Measurements from ENCODE around the gene PBOV1. TPM values are rescaled to one million over a fixed set of nuclear protein-coding genes. Genes with fewer than 3 reads are reported as not detected.

PBOV1 gene
- polyA plus RNA-seq, 2 of the 4 experiments (the other 2 are of a cell fraction), result not detected

DNA sequence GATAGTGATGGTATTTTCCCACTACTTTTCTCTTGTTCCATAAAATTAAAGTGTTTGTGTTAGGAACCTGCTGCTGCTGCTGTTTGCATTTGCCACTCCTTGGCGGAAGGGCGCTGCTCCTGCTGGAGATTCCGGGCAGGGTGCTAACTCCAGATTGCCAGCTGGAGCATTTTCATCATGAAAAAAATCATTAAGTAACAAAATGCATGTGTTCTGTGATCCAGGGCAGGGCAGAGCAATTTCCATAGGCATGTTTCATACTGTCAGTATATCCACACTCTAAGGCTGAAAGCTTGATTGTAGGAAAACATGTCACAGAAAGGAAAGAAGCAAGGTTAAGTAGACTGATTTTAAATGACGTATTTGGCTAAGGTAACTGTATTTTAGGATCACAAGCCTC is 24.0 kb downstream of the PBOV1 start:
- Histone ChIP-seq H3K9me3 (no peaks in the 10 kb centered on the region), H3K4me2 (no peak overlapping the region), H3K4me3 (no peak overlapping the region), H3K27ac (no peak overlapping the region), H3K4me1 (no peaks in the 10 kb centered on the region)
- 81% methylated on average over 4 of the region's 4 CpGs for WGBS (ENCODE audit: missing lambda C conversion rate)
- no peak for DNase-seq (ENCODE audit: low read depth in 1 of 2, low spot score in 1 of 2)
- ATAC-seq, result no peak
- no peak for FAIRE-seq
- no peak for TF ChIP-seq EHMT2 (IDR thresholded peaks at IDR 0.05; ENCODE audit: low read depth)
- no peak for TF ChIP-seq RNF2 (IDR thresholded peaks at IDR 0.05; ENCODE audit: borderline replicate concordance, low read depth)
- TF ChIP-seq, protein P1, sequence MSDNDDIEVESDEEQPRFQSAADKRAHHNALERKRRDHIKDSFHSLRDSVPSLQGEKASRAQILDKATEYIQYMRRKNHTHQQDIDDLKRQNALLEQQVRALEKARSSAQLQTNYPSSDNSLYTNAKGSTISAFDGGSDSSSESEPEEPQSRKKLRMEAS (IDR thresholded peaks at IDR 0.05), result no peak
- TF ChIP-seq, protein P2, sequence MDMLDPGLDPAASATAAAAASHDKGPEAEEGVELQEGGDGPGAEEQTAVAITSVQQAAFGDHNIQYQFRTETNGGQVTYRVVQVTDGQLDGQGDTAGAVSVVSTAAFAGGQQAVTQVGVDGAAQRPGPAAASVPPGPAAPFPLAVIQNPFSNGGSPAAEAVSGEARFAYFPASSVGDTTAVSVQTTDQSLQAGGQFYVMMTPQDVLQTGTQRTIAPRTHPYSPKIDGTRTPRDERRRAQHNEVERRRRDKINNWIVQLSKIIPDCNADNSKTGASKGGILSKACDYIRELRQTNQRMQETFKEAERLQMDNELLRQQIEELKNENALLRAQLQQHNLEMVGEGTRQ (IDR thresholded peaks at IDR 0.05), result no peak
- TF ChIP-seq NFE2L2 (conservative IDR thresholded peaks at IDR 0.05; ENCODE audit: low read length), result no peak
- no peak for TF ChIP-seq SREBF2 (IDR thresholded peaks at IDR 0.05)
- TF ChIP-seq RFX5 (IDR thresholded peaks at IDR 0.05), result no peak
- no peak for TF ChIP-seq CEBPB (IDR thresholded peaks at IDR 0.05)
- no peak for TF ChIP-seq FOXS1 (CRISPR knock-in tag; IDR thresholded peaks at IDR 0.05)
- TF ChIP-seq RAD21 (conservative IDR thresholded peaks at IDR 0.05 in 1 of 2, IDR thresholded peaks at IDR 0.05 in 1 of 2), result no peak
- no peak for TF ChIP-seq HDAC2 (IDR thresholded peaks at IDR 0.05)
- CTCF ChIA-PET, result no interaction called here
- POLR2A ChIA-PET, result no interaction called here

DNA sequence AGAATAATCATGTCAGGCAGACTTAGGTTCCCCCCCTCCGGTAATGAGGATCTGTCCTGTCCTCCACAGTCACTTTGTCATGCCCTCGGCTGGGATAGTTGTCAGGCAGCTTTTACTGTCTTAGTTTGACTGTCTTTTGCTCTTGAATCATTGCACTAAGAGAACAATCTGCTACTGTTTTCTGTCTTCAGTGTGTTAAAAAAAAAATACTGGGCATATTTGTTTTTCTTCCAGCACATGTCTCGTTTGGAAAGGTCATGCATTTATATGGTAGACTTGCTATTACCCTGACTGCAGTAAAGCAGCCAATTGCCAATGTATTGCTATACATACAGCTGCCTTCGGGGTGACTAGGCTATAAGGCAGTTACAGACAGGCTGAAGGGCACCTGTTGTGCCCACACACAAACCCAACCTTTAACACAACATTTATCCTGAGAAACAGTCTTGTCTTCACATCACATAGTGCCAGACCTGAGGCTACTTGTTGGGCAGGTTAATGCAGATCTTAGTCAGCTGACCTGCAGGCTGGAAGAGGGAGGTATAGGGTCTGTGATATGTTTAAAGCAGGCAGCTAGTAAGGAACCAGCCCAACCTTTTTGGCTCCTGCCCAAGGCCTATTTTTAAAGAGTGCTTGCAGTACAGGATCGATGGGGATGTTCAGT is 29.9 kb downstream of the PBOV1 start:
- Histone ChIP-seq H3K9me3 (no peaks in the 10 kb centered on the region), H3K27ac (no peak overlapping the region), H3K4me2 (no peak overlapping the region), H3K4me3 (no peak overlapping the region), H3K4me1 (no peaks in the 10 kb centered on the region)
- FAIRE-seq (no peak), ATAC-seq (no peak), DNase-seq (ENCODE audit: low read depth in 1 of 2, low spot score in 1 of 2) (no peak)
- WGBS (ENCODE audit: missing lambda C conversion rate), result 19% methylated on average over 5 of the region's 5 CpGs
- TF ChIP-seq HOXA7 (CRISPR knock-in tag; IDR thresholded peaks at IDR 0.05) (no peak), MAFK (IDR thresholded peaks at IDR 0.05; ENCODE audit: partially characterized antibody) (no peak), CBX8 (IDR thresholded peaks at IDR 0.05) (no peak), POLR2A (IDR thresholded peaks at IDR 0.05; ENCODE audit: low read length) (no peak), TP53 (CRISPR knock-in tag; IDR thresholded peaks at IDR 0.05) (no peak), PHF8 (IDR thresholded peaks at IDR 0.05; ENCODE audit: borderline replicate concordance, low read depth) (no peak), FOSB (CRISPR knock-in tag; IDR thresholded peaks at IDR 0.05) (no peak), MAZ (IDR thresholded peaks at IDR 0.05; ENCODE audit: borderline replicate concordance, low read depth, low read length) (no peak), SMC3 (IDR thresholded peaks at IDR 0.05) (no peak), JUNB (IDR thresholded peaks at IDR 0.05) (no peak), BHLHE40 (IDR thresholded peaks at IDR 0.05; ENCODE audit: low read depth, low read length) (no peak), ZNF302 (CRISPR knock-in tag; IDR thresholded peaks at IDR 0.05) (no peak), HDAC2 (IDR thresholded peaks at IDR 0.05) (no peak), ESRRA (IDR thresholded peaks at IDR 0.05; ENCODE audit: borderline replicate concordance, low read length) (no peak), RFX5 (IDR thresholded peaks at IDR 0.05) (no peak), POLR2AphosphoS2 (conservative IDR thresholded peaks at IDR 0.05; ENCODE audit: low read length) (no peak)
- TF ChIP-seq, protein P3, sequence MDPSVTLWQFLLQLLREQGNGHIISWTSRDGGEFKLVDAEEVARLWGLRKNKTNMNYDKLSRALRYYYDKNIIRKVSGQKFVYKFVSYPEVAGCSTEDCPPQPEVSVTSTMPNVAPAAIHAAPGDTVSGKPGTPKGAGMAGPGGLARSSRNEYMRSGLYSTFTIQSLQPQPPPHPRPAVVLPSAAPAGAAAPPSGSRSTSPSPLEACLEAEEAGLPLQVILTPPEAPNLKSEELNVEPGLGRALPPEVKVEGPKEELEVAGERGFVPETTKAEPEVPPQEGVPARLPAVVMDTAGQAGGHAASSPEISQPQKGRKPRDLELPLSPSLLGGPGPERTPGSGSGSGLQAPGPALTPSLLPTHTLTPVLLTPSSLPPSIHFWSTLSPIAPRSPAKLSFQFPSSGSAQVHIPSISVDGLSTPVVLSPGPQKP (IDR thresholded peaks at IDR 0.05; ENCODE audit: low read depth, low read length), result no peak
- TF ChIP-seq, protein P4, sequence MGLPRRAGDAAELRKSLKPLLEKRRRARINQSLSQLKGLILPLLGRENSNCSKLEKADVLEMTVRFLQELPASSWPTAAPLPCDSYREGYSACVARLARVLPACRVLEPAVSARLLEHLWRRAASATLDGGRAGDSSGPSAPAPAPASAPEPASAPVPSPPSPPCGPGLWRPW (IDR thresholded peaks at IDR 0.05), result no peak
- ChIA-PET CTCF (no interaction called here), POLR2A (no interaction called here)

Data from A549 (cell line).